H1 (cell line): ENCODE measurements around the gene FASTK.
A peak's percentile ranks its signal among the peaks of the same experiment; 100 is the strongest.

ENCODE experiments used
- GTF2F1 ChIP-seq: IDR thresholded peaks from 2 replicates; pipeline ENCODE4 v1.6.1; 2012; ENCODE audit warnings: low read depth, low read length, improper control_type of control experiment, borderline replicate concordance
- SUZ12 ChIP-seq: fragments of 200-600 bp; sonication (generic); IDR thresholded peaks from 2 replicates; pipeline ENCODE4 v1.6.1; 2012; ENCODE audit warnings: mild to moderate bottlenecking, inconsistent platforms, low read length, moderate library complexity, mixed read lengths
- TAF1 ChIP-seq: IDR thresholded peaks from 2 replicates; pipeline ENCODE4 v1.6.1; 2011; ENCODE audit warnings: mild to moderate bottlenecking, low read depth, low read length
- TEAD4 ChIP-seq: IDR thresholded peaks from 2 replicates; pipeline ENCODE4 v1.6.1; 2012; ENCODE audit warnings: low read depth, low read length, inconsistent platforms, mixed read lengths
- TF ChIP-seq, protein P1 (sequence below), 3 experiments: IDR thresholded peaks; 1 replicate in 2 of 3; 2 replicates in 1 of 3; pipeline versions ENCODE4 v1.5.1 to v1.6.1; 2011; ENCODE audit warnings: low read length in 3 of 3, mild to moderate bottlenecking in 3 of 3, inconsistent platforms in 2 of 3, low read depth in 1 of 3, moderate library complexity in 1 of 3; ENCODE audit not compliant: insufficient read depth in 1 of 3; ENCODE audit errors: control extremely low read depth in 1 of 3

DNA sequence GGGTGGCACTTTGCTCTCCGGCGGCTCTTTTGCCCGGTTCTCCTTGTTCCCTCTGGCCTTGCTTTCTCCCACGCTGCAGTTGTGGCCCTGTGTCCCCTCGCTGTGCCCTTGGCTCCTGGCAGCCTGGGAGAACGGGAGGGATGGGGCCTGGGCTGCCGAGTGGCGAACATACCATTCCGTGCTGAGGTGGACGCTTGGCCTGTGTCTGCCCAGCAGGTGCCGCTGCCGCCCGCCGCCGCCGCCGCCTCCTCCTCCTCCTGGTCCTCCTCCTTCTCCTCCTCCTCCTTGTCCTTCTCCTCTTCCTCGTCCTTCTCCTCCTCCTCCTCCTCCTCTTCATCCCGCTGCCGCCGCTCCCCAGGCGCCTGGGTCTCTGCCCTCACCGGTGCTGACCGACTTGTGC lies 41.7 kb upstream of the FASTK start:
- TF ChIP-seq SUZ12 (no peak), TAF1 (no peak), TEAD4 (no peak), GTF2F1 (no peak)
- TF ChIP-seq, protein P1, sequence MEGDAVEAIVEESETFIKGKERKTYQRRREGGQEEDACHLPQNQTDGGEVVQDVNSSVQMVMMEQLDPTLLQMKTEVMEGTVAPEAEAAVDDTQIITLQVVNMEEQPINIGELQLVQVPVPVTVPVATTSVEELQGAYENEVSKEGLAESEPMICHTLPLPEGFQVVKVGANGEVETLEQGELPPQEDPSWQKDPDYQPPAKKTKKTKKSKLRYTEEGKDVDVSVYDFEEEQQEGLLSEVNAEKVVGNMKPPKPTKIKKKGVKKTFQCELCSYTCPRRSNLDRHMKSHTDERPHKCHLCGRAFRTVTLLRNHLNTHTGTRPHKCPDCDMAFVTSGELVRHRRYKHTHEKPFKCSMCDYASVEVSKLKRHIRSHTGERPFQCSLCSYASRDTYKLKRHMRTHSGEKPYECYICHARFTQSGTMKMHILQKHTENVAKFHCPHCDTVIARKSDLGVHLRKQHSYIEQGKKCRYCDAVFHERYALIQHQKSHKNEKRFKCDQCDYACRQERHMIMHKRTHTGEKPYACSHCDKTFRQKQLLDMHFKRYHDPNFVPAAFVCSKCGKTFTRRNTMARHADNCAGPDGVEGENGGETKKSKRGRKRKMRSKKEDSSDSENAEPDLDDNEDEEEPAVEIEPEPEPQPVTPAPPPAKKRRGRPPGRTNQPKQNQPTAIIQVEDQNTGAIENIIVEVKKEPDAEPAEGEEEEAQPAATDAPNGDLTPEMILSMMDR (IDR thresholded peaks at IDR 0.05; ENCODE audit: control extremely low read depth in 1 of 3, insufficient read depth in 1 of 3, low read depth in 1 of 3, low read length in 3 of 3) = peak in 1 of 3 experiments; percentile 13; a peak in 1 of 4 replicates
